HG03460 (cell line): Measurements from ENCODE around the gene XYLT1.

ENCODE experiments used
- ATAC-seq: cut with Tn5 transposase; IDR thresholded peaks from one replicate; pipeline ENCODE4 v1.9.1; 2021; ENCODE audit not compliant: unreplicated experiment

The XYLT1 gene

DNA sequence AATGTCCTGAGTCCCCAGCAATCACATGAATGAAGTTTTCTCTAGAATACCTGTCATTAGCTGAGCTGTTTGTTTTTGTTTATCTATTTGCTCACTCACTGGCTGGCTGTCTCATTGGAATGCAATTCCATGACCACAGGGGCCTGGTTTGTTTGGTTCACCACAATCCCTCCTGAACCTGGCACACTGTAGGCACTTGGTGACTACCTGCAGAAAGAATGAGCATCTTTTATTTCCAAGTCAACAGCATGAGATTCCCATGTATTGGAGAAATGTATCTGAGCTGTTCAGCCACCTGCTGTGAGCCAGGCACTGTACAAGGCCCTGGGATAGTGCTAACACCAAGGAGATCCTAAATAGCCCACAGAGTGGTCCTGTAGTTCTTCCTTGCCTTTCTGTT lies 345.1 kb downstream of the XYLT1 start:
- no peak for ATAC-seq

- no peak for ATAC-seq
These were observed 352.7 kb downstream of the XYLT1 start for GRCh38 chr16:17117906-17118577.

DNA sequence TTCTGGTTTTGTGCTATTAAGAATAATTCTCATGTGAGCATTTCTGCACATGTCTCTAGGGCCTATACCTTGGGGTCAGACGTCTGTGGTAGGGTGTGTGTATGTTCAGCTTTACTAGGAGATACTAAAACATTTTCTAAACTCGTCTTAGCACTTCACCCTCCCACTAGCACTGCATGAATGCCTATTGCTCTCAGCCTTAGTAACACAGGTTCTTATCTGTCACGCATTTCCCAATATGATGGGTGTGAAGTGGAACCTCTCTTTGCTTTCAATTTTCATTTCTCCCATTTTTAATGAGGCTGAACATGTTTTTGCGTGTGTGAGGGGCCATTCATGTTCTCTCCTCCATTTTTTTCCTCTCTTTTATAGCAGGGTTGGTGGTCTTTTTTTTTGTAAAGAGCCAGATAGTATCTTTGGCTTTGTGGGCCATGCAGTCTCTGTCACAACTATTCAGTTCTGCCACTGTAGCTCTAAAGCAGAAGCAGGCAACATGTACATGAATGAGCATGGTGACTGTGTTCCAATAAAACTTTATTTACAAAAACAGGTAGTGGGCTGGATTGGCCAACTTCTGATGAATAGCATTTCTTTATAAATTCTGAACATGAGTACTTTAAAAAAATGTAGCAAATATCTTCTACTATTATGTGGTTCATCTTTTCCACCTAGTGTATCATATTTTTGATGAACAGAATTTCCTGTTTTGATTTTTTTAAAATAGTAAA lies 354.0 kb downstream of the XYLT1 start:
- no peak for ATAC-seq

DNA sequence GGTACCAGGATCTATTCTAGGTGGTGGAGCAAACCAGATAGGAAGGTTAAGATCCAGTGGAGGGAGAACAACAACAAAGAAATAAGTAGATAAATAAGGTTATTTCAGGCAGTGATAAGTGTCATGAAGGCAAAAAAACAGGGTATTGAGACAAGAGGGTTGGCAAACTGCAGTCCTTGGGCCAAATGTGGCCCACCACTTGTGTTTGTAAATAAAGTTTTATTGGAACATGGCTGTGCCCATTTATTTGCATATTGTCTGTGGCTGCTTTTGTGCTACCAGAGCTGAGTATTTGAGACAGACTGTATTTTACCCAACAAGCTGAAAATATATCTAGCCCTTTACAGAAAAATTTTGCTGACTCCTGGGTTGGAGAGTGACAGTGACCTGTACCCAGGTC lies 361.3 kb downstream of the XYLT1 start:
- no peak for ATAC-seq

- ATAC-seq: no peak
These were observed 362.2 kb downstream of the XYLT1 start for GRCh38 chr16:17108596-17108995.

GRCh38 chr16:17107450-17107849 lies 363.3 kb downstream of the XYLT1 start:
- no peak for ATAC-seq

- ATAC-seq: no peak
These were observed 364.4 kb downstream of the XYLT1 start for GRCh38 chr16:17106243-17106791.

DNA sequence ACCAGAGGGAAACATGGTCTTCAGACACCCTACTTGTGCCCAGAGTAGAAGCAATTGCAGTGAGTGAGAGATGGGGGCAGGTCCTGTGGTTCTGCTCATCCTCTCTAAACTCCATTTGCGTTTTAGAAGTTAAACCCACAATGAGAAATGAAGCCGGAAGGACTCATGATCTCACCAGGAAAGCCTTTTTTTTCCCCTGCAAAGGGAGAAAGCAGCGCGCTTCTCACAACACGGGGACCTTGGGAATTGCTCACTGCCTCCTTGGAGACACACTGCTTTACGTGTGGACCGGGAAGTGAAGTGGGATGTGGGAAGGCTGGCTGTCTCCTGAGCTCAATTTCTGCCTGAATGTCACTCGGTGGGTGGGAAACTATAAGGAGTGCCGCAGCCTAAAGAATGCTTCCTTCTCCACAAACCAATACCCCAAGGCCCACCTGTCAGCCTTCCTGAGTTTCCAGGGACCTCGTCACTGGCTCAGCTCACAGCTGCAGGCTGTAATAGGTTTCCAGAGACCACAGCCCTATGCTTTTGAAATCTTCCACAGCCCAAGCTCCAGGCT lies 365.4 kb downstream of the XYLT1 start:
- no peak for ATAC-seq

DNA sequence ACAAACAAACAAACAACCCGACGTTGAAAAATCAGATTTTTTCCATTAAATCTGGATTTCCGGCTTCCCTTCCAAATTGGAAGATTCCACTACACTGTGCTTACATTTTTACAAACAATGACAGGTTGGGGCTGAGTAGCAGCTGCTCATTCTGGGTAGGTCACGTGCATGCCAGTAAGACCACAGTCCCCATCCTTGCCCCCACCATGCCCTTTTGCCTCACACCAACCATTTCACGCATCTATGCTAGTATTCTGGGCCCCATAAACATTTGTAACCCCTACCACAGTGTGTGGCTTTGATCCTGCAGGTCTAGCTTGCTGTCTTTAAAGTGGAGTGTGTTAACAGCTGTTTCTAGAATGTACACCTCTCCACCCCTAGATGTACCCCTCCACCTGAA lies 366.1 kb downstream of the XYLT1 start:
- no peak for ATAC-seq

- ATAC-seq: no peak
These were observed 367.5 kb downstream of the XYLT1 start for GRCh38 chr16:17103216-17103615.

- no peak for ATAC-seq
These were observed 369.1 kb downstream of the XYLT1 start for GRCh38 chr16:17101646-17102045.

- ATAC-seq: no peak
These were observed 372.1 kb downstream of the XYLT1 start for GRCh38 chr16:17098685-17099084.

- ATAC-seq: no peak
These were observed 386.6 kb downstream of the XYLT1 start for GRCh38 chr16:17084130-17084529.

GRCh38 chr16:17083628-17084027 lies 387.1 kb downstream of the XYLT1 start:
- ATAC-seq: no peak

DNA sequence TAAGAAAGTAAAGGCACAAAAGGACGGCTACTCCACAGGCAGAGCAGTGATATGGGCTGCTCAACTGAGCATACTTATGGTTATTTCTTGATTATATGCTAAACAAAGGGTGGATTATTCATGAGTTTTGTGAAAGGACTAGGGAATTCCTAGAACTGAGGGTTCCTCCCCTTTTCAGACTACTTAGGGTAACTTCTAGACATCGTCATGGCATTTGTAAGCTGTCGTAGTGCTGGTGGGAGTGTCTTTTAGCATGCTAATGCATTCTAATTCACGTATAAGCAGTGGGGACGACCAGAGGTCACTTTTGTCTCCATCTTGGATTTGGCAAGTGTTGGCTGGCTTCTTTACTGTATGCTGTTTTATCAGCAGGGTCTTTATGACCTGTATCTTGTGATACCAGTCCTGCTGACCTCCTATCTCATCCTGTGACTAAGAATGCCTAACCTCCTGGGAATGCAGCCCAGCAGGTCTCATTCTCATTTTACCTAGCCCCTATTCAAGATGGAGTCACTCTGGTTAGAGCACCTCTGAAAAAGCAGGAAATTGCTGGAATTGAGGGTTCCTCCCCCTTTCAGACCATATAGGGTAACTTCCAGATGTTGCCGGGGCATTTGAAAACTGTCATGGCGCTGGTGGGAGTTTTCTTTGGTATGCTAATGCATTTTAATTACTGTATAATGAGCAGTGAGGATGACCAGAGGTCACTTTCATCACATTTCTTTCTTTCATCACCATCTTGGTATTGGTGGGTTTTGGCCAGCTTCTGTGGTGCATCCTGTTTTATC lies 388.5 kb downstream of the XYLT1 start:
- ATAC-seq: no peak

- no peak for ATAC-seq
These were observed 390.7 kb downstream of the XYLT1 start for GRCh38 chr16:17080105-17080504.

DNA sequence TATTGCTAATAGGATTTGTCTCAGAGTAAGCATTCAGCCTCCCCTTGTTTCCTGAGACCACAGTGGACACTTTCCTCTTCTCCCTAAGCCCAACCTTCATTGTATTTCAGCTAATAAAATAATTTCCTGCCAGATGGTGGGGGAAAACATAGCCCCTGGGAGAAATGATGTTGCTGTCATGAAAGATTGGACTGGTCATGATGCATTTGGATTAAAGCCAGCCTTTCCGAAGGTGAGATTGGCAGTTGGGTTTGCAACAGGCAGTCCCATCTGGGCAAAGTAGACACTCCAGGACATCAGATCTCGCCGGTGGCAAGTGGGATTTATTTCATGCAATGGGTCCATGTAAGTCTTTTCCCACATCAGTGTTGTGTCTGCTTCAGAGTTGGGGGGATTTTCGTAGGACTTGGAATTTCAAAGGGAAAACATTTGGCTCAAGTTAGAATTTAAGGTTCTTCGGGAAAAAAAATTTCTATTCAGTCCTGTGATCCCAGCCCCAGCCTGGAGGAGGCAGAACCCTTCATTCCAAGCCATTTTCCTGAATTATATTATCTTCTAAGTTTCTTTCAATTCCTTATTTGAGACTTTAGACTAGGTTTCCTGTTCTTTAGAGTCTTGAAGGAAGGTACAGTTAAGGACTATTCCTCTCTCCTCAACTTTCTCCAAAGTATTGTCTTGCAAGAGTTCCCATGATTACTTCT lies 391.7 kb downstream of the XYLT1 start:
- ATAC-seq: no peak

GRCh38 chr16:17076818-17077498 lies 393.8 kb downstream of the XYLT1 start:
- ATAC-seq: no peak

DNA sequence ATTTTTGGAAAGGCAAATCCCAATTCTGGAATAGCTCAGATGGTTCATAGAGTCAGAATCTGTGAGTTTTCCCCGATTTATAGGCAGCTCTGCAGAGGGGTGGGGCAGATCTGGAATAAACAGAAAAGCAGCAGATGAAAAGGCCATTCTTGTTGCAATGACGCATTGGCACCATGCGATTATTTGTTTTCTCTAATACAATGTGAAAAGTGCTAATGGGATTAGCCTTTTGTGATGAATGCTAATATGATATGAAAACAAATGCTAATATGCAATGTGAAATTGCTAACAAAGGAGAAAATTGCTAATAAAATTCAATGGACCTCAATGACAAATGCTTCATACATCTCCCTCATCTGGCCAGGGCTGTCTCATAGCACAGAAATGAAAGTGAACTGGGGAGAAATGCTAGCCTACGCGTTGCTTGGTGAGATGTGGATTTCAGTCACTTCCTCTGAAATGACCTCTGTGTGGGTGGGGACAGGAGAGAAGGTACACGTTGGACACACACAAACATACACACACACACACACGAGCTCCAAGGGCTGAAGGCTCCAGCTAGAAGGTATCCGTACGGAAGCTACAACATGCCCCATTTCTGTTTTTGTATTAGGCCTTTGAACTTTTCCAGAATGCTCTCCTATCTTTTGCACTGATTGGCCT lies 394.5 kb downstream of the XYLT1 start:
- no peak for ATAC-seq

GRCh38 chr16:17072104-17072503 lies 398.7 kb downstream of the XYLT1 start:
- no peak for ATAC-seq
